ENCODE results near the gene AGO4.
"Not testable (repeated sequence)": the region's sequence is repeated elsewhere in the genome, so short reads cannot be mapped to it uniquely, and the experiment has no call there.

AGO4 gene

DNA sequence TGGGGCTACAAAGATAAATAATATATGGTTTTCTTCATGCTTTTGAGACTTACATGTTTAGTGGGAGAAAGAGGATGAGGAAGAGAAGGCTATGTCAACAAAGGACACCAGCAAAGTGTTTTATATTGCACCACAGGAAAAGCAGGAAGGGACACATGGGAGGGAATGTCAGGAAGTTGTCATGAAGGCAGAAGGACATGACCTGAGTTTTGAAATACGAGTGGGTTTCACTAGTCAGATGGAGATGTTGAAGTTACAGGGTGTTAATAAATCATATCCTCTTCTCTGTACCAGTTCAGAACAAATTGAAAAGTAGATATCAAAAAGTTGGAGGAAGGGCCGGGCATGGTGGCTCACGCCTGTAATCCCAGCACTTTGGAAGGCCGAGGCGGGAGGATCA lies 57.0 kb downstream of the AGO4 start:
- H3K4me3 ChIP-seq (ENCODE audit: low read depth, low read length) = no peak overlapping the region
- TF ChIP-seq, protein P1, sequence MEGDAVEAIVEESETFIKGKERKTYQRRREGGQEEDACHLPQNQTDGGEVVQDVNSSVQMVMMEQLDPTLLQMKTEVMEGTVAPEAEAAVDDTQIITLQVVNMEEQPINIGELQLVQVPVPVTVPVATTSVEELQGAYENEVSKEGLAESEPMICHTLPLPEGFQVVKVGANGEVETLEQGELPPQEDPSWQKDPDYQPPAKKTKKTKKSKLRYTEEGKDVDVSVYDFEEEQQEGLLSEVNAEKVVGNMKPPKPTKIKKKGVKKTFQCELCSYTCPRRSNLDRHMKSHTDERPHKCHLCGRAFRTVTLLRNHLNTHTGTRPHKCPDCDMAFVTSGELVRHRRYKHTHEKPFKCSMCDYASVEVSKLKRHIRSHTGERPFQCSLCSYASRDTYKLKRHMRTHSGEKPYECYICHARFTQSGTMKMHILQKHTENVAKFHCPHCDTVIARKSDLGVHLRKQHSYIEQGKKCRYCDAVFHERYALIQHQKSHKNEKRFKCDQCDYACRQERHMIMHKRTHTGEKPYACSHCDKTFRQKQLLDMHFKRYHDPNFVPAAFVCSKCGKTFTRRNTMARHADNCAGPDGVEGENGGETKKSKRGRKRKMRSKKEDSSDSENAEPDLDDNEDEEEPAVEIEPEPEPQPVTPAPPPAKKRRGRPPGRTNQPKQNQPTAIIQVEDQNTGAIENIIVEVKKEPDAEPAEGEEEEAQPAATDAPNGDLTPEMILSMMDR (IDR thresholded peaks at IDR 0.05; ENCODE audit: control insufficient read depth, extremely low read depth, insufficient read depth) = no peak
- no peak for DNase-seq (ENCODE audit: low read depth)

DNA sequence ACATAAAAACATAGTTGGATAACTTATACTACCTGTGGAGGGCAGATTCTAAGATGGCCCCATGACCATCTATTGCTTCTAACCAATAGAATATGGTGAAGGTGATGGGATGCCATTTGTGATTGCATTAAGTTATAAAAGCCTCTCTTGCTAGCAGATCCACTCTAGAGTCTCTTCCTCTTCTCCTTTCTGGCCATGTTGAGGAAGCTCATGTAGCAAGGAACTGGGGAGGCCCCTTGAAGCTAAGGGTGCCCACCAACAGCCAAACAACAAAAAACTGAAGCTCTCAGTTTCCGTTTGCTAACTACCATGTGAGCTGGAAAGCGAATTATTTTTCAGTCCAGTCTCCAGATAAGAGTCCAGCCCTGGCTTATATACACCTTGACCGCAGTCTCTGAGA lies 59.2 kb downstream of the AGO4 start:
- TF ChIP-seq, protein P1 (IDR thresholded peaks at IDR 0.05; ENCODE audit: control insufficient read depth, extremely low read depth, insufficient read depth) = no peak
- no peak for DNase-seq (ENCODE audit: low read depth)
- H3K4me3 ChIP-seq (ENCODE audit: low read depth, low read length) = no peak overlapping the region

DNA sequence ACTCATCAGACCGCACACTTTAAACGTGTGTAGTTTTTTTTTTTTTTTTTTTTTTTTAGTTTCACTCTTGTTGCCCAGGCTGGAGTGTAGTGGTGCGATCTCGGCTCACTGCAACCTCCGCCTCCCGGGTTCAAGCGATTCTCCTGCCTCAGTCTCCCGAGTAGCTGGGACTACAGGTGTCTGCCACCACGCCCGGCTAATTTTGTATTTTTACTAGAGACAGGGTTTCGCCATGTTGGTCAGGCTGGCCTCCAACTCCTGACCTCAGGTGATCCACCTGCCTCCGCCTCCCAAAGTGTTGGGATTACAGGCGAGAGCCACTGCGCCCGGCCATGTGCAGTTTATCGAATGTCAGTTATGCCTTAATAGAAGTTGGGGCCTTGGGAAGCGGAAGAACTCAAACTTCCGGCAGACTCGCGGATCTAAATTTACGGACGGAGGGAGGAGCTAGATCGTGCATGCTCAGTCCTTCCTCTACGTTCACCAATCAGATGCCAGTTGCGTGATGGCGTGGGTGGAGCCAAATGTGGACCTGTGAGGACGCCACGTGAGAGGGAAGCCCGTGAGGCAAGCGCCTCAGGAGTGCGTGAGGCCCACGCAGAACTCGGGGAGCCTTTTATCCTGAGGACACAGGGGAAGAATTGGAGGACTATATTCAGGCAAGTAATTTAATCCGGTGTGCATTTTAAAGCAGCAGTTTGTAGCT lies 61.6 kb downstream of the AGO4 start:
- H3K4me3 ChIP-seq (ENCODE audit: low read depth, low read length); DNase-seq (ENCODE audit: low read depth): not testable (repeated sequence)

DNA sequence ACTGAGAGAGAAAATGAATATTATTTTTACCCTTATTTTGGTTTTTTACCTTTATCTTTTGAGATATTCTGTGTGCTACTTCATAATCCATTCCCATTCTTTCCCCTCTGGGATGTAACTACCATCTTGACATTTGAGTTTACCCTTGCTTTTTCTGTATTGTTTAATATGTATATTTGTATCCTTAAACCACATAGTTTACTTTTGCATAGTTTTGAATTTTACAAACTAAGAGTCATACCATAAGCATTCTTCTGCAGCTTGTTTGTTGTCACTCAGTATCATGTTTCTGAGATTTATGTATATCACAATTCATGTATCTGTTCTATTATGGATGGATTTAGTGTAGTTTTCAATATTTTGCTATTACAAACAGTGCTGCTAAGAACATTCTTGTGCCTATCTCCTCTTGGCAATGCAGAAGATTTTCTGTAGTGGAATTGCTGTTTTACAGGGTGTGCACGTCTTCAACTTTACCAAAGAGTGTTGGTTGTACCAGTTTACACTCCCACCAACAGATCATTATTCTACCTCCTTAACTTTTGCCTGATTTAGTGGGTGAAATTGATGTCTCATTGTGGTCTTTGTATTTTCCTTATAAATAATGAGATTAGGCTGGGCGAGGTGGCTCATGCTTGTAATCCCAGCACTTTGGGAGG lies 63.0 kb downstream of the AGO4 start:
- TF ChIP-seq, protein P1 (IDR thresholded peaks at IDR 0.05; ENCODE audit: control insufficient read depth, extremely low read depth, insufficient read depth) = no peak
- no peak for DNase-seq (ENCODE audit: low read depth)
- H3K4me3 ChIP-seq (ENCODE audit: low read depth, low read length) = no peak overlapping the region

GRCh38 chr1:35873243-35873750 lies 65.5 kb downstream of the AGO4 start:
- TF ChIP-seq, protein P1 (IDR thresholded peaks at IDR 0.05; ENCODE audit: control insufficient read depth, extremely low read depth, insufficient read depth) = no peak
- DNase-seq (ENCODE audit: low read depth) = no peak
- H3K4me3 ChIP-seq (ENCODE audit: low read depth, low read length) = no peak overlapping the region

DNA sequence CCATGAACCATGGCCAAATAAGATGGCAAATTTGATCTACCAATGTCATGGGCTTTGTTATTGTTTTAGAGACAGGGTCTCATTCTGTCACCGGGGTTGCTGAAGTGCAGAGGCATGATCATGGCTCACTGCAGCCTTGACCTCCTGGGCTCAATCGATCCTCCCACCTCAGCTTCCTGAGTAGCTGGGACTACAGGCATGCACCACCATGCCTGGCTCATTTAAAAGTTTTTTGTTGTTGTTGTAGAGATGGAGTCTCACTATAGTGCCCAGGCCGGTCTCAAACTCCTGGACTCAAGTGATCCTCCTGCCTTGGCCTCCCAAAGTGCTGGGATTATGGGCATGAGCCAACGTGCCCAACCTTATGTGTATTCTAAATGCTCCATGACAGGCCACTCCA lies 66.3 kb downstream of the AGO4 start:
- DNase-seq (ENCODE audit: low read depth); H3K4me3 ChIP-seq (ENCODE audit: low read depth, low read length): not testable (repeated sequence)

GRCh38 chr1:35876988-35877387 lies 69.2 kb downstream of the AGO4 start:
- DNase-seq (ENCODE audit: low read depth) = no peak
- TF ChIP-seq, protein P1 (IDR thresholded peaks at IDR 0.05; ENCODE audit: control insufficient read depth, extremely low read depth, insufficient read depth) = no peak
- H3K4me3 ChIP-seq (ENCODE audit: low read depth, low read length) = no peak overlapping the region

GRCh38 chr1:35881850-35882273 lies 74.0 kb downstream of the AGO4 start:
- no peak overlapping the region for H3K4me3 ChIP-seq (ENCODE audit: low read depth, low read length)
- TF ChIP-seq, protein P1 (IDR thresholded peaks at IDR 0.05; ENCODE audit: control insufficient read depth, extremely low read depth, insufficient read depth) = no peak
- no peak for DNase-seq (ENCODE audit: low read depth)

Measured in LNCaP clone FGC (cell line).